HG03025 (cell line): ENCODE measurements around the gene DNAH12.

Source experiments
- ATAC-seq: cut with Tn5 transposase; IDR thresholded peaks from one replicate; pipeline ENCODE4 v1.9.1; 2021; ENCODE audit warnings: mild to moderate bottlenecking, moderate library complexity; ENCODE audit not compliant: unreplicated experiment, low FRiP score

The DNAH12 gene

GRCh38 chr3:57261119-57261518, 283.0 kb downstream of the DNAH12 start:
- ATAC-seq = no peak

DNA sequence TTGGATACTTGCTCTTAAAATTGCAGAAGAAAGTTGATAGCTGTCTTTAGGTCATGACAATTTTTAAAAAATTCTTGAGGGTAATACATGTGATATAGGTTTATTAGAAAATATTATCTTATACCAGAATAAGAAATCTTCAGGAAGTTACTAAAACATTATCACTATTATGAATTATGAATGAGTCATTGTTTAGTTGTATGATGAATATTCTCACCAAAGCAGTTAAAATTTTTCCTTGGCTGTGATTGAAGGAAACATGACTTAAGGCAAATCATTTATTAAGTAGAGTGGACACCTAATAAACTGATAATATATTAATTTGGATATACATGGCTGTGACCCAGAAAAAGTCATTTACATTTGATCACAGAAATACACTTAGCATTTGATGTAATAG, 286.5 kb downstream of the DNAH12 start:
- no peak for ATAC-seq

- no peak for ATAC-seq
Observed at GRCh38 chr3:57256844-57257243, 287.3 kb downstream of the DNAH12 start.

- no peak for ATAC-seq
Observed at GRCh38 chr3:57252404-57252803, 291.7 kb downstream of the DNAH12 start.

- no peak for ATAC-seq
Observed at GRCh38 chr3:57244946-57245345, 299.2 kb downstream of the DNAH12 start.
